HG03460 (cell line): ENCODE measurements around the gene ADARB2.

Experiments
- ATAC-seq: cut with Tn5 transposase; IDR thresholded peaks from one replicate; pipeline ENCODE4 v1.9.1; 2021; ENCODE audit not compliant: unreplicated experiment

ADARB2 gene

DNA sequence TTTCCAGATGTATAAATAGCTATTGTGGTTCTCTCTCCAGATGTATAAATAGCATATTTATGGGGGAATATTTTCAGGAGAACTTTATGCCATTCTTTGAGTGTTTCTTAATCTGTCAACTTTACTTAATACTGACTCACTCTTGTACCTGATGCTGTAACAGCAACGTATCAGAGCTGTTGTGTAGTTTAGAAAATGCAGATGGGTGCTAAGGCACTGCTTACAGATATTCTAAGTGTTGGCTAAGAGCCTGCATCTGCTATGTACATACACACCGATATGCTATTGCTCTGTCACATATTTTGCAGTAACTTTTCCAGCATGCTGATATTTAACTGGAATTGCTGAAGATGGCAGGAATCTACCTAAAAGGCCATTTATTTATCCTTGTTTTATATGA is 609.2 kb downstream of the ADARB2 start:
- no peak for ATAC-seq

DNA sequence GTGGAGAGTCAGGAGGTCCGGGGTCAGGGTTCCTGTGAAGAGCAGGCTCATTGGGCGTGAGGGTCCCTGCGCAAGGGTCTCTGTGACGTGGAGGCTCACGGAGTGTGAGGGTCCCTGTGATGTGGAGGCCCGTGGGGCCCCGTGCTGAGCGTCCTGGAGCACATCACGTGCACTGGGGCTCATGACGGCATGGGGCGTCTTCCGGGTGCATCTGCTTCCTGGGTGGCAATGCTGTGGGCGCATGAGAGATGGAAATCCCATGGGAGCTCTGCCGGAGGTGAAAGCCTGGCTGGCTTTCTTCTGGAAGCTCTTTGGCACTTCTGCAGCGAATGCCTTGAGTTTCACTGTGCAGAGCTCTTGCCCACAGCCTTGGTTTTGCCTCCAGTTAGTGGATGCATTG is 609.7 kb downstream of the ADARB2 start:
- no peak for ATAC-seq
